GM21825 (cell line): ENCODE data around the gene DNM3.

Source experiments
- ATAC-seq: cut with Tn5 transposase; IDR thresholded peaks from one replicate; pipeline ENCODE4 v1.9.1; 2021; ENCODE audit warnings: mild to moderate bottlenecking, moderate library complexity; ENCODE audit not compliant: unreplicated experiment

The DNM3 gene

DNA sequence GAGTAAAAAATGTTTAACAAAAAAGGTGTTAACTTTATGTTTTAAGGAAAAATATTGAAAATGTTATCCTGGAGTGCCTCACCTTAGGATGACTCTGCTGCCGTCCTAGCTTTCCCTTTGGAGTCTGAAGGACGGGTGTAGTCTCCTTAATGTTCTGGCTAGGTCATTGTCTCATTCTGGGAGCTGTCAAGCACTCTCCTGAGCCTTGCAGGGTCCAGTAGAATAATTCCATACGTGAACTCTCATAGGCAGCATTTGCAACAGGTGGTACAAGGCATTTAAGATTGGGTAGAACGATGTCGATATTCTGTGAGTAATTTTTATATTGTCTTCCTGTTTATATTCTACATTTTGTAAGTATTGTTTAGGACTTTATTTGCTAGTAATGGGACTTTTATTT lies 295.6 kb downstream of the DNM3 start:
- ATAC-seq, result no peak

DNA sequence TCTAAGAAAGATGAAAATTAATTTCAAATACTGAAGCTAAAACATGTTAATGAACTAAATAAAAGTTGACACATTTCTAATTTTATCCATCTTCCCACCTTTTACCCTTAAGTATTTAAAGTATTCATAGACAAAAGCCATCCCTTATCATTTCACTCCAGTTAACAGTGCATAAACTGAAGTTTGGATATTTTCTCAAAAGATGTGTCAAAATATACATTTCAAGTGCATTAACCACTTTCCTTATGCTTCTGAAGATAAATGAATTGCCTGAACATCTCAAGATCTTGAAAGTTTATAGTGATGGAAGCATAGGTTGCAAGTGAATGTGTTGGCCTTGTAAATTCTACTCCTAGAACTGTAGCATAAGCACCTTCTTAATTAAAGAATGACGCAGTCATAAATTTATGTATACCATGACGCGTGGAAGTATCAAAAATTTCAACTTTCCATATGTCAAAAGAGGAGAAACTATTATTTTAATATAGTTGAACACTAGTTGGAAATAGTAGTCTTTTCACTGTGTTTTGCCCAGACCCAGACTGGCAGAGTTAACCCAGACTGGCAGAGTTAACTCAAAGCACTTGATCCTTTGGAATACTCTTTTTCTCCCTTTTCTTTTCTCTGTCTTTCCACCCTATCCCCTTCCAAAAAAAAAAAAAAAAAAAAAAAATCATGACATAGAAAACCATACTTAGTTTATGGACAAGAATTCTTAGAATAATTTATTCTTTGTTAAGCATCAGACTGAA lies 296.6 kb downstream of the DNM3 start:
- ATAC-seq, result no peak

DNA sequence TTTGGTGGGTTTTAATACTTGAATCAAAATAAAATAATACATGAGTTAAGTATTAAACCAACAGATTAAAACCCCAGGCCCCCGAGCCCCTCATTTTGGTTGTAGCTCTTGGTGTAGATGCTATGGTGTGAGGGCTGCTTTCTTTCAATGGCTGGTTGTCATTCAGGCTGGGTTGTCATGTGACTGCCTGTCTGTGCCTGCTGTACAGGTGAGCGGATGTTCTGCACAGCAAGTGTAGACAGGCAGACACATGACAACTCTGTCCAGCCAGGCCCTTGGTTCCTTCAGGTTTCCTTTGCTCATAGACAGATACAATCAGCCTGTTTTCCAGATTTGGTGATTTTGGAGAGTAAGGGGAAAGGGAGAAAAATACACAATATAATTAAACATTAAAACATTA lies 297.3 kb downstream of the DNM3 start:
- ATAC-seq, result no peak

DNA sequence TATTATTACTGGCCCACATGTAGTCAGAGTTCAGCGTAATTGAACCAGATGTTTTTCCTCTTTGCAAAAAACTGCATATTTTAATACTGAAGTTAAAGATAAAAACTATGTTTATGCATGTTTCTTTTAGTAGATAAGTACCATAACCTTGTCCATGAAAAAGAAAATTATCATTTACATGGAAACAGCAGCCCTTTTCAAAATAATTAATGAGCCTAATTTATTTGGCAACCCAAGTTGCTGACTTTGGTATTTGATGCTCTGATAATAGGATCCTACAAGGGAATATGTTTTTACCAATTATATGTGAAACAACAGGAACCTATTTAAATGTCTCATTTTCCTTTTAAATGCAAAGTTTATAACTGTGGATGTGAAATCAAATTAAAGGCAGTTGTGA lies 297.9 kb downstream of the DNM3 start:
- no peak for ATAC-seq

DNA sequence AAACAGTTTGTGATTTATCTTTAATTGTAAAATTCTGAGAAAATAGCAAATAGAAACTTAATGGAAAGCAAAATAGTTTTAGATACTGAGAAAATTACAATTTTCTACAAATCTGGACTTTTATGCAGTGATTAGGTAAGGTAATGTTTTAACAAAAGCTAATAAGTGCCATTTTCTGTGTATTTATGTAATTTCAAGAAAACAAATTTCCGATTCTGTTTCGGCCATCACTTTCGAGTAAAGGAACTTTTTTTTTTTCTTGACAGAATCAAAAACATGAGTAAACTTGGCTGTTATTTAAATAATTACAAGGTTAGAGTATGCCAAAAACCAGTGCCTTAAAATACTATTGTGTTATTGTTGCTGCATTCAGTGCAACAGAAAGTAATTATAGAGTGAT lies 298.8 kb downstream of the DNM3 start:
- no peak for ATAC-seq

DNA sequence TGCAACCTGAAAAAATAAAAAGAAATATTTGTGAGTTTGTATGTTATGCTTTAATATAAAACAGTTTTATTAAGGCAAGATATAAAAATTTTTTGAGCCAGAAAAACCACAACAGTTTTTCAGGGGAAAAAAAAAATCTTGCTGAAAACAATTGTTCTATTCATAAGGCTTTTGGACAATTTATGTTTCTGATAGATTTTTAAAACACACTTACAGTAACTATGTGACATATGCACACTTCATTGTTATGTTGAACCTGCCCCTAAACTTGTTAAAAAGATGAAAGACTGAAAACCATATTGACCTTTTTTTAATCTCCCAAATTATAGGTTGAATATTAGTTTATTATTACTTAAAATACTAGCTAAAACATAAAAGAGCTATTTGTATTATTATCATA lies 299.3 kb downstream of the DNM3 start:
- no peak for ATAC-seq

DNA sequence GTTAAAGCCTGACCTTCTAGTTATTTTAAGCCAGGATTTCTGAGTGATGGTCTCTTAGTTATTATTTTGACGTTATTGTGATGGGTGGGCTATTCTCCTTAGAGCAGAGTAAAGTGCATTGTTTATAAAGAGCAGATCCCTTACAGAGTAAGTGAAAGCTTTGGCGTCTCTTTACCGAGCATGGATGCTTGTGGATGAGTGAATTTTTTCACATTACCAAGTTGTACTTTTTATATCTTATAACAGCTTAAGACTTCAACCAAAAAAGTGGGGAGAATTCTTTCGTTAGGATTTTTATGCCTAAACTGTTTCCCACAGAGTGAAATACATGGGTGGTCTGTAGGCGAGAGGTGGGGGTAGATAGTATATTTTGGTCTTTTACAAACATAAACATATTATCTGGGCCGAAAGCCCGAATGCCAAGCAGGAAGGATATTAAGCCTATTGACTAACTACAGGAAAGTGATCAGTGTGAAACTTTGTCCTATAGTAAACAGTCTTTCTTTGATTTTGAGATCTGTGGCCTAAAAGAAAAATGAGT lies 300.1 kb downstream of the DNM3 start:
- ATAC-seq, result no peak

DNA sequence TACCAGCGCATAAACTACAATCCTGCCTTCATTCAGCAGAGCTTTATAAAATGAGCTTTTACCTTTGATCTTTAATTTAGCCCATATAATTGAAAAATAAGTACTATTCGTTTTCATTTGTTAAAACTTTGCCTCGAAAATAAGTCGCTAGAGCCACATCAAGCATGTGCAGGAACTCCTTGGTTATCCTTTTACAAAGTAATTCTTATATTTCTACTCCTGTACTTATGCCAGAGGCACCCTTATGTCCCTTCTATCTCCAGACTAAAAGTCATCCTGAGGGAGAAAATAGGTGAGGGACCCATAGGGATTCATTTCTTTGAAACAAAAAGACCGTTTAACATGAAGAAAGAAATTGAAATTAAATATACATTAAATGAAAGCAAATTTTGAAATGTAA lies 301.0 kb downstream of the DNM3 start:
- no peak for ATAC-seq

DNA sequence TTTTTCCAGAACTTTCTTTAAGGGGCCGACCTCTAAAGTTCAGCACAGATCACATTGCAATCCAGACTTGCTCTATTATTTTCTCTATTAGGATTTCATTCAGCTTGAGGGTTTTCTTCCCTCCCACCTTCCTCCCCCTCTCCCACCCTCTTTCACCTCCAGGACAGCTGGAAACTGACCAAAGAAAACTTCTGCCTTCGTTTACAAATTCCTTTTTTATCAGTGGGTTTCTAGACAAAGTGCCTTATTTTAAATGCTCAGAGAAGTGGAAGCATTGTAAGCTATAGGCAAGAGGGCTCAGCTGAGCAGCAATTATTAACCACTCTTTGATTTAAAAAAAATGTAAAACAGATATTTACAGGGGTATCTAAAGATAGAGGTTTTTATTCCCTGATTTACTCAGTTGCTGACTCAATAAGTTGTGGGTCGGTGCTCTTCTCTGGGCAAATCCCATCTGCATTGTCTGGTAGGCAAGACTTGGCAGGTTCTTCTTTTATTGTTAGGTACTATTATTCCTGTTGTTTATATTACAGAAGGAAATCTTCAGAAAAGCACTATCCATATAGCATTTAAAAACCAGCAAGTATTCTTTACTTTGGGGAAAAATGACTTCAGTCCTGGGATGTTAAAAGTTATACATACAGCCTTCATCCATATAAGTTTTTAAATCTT lies 302.2 kb downstream of the DNM3 start:
- no peak for ATAC-seq

DNA sequence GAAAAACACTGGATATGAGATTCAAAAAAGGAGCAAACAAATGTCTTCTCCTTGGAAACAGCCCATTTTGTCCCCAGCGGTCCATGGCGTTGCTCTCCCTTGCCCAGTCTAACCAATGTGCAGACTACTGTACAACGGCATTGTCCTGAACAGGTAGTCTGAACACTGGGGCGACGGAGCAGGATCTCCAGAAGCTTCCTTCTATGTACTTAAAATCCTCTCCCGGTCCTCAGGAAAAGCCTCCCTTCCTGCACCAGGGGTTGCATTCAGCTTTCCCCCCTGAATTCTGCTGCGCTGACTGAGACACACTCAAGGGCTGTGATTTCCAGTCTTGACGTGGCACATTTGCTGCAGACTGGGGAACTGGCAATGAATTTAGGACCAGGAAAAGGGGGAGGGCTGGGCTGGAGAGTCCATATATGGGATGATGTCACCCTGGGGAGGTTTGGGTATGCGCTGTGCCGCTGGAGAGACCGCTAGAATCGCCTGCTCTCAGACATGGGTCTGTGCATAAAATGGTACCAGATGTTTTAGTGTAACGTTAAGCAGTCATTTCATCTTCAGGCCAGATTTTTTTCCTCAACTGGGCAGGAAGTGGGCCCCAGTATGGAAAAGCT lies 303.3 kb downstream of the DNM3 start:
- ATAC-seq, result no peak

DNA sequence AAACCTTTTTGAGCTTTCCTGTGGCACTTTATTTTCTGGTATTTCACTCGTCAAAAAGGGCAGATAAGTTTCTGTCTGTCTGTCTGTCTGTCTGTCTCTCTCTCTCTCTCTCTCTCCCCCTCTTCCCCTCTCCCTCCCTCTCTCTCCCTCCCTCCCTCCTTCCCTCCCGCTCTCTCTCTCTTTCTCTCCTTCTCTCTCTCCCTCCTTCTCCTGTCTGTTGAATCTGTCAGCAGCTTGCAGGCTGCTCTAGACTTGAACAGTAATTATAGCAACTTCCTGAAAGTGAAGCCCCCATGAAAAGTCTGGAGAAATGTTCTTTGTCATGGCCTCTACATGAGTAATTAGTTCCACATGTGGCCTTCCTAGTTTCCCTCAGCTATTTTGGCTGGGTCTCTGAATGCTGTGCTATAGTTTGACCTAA lies 303.9 kb downstream of the DNM3 start:
- no peak for ATAC-seq

DNA sequence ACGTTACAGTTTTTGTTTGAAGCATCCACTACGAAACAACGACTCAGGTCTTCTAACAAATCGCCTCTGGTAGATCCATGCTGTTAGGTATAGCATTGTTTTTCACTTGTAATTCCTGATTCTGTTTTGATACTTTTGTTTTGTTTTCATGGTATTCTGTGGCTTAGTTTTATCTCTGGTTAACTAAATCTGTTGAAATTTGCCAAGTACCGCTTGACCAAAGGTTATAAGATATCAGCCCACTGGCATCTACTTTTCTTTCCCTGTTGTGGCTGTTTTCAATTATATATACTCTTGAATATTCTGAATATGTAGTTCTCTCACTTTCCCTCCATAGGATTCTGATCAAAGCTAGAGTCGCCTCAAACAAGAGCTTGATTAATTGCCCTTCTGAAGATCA lies 304.4 kb downstream of the DNM3 start:
- no peak for ATAC-seq

DNA sequence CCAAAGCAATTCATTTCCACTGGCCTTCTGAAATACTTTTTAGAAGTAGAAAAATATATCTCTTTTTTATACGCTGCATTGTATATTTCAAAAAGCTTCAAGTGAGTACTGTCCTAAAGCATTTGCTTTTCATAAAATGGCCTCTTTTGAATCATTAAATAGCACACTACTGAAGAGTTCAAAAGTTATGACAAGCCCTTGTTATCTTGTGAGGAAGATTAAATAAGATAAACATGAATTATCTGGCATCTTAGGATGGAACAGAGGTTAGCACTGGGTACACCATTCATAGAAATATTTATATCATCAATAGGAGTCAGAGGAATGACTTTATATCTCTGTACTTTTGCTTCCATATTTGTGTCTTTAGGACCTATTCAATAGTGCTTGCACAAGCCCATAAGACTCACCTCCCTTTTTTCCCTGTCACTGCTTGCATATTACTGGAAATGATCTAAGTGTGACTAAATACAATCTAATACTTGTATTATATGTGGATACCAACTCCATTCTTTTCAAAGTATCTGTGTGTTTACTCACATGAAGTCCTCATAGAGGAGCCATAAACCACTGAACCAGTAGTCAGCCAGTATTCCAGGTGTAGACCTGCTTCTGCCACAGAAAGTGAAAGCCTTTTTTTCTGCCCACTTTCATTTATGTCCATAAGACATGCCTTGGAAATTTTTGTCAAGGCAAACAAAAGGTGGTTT lies 305.0 kb downstream of the DNM3 start:
- ATAC-seq, result no peak

DNA sequence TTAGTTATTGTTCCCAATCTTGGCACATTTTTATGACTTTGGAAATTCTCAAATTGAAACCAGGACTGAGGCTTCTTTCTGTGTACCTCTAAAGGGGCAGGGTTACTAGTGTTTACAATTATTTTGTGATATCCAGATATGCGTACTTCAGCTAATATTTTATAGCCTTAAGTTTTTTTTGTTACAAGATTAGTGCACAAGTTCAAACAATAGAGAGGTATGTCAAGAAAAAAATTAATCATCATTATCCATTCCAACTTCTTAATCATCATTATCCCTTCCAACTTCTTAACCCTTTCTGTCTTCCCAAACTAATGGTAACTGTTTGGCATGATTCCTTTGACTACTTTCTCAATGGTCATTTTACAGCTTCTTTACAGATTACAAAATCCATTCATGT lies 306.2 kb downstream of the DNM3 start:
- no peak for ATAC-seq

DNA sequence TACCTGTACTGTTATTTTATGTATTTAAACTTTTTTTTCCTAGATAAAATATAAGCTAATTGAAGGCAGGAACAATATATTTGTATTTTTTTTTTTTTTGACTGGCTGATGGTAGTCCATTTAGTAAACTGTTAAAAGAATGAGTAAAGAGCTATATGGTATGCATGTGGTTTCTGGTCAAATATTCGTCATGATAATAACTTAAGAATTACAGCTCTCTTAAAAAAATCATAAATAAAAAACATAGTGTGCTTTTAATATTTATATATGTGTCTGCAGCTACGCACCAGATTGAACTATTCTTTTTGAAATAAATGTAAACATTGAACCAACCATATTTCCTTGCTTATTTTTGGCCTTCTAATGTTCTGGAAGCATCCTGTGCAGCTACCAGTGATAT lies 306.9 kb downstream of the DNM3 start:
- ATAC-seq, result no peak

DNA sequence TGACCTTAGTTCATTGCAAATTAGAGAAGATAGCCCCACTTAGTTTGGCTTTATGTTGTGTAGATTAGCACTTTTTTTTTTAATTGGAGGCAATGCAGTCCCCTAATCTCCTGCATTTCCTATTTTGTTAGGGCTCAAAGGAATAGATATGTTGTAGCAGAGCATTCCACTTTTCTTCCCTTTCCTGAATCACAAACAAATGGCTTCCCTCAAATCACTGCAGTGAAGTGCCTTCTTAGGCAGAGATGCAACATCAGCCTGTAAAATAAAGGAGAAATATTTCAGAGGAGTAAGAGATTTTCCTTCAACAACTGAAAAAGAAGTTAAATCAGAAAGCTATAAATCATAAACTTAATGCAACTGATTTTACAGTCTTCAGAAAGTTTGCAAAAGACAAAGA lies 307.4 kb downstream of the DNM3 start:
- ATAC-seq, result no peak

DNA sequence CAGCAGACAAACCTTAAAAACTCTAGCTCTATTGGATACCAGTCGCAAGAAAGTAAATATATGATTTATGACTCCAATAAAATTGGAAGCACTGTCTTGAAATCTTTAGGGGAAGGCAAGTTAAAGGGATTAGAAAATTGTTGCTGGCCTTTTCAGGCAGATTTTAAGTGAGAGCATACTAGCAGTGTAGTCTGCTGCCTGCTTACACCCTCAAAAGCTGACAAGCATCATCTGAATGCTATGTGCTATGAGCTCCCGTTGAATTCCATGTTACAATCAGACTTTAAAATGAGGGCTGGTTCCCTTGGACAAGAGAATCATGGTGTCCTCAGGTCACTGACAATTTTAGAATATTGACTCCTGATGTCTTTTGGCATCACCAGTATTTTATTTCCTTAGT lies 308.0 kb downstream of the DNM3 start:
- no peak for ATAC-seq

DNA sequence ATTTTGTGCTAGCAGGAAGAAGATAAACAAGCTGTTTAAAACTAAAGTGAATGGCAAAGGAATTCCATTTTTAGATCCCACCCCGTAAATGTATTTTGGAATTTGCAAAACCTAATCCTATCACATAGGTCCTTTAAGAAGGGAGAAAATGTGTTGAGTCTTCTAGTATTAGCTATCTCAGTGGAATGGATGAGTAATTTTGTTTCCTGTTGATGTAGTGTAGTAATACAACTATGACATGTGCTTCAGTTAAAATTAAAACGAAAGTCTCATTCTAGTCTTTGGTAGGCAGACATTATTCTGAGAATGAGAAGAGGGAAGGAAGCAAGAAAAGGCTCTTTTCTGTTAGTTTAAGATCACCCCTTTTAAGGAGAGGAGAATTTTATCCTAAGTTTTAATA lies 313.3 kb downstream of the DNM3 start:
- peak; percentile 96 for ATAC-seq

DNA sequence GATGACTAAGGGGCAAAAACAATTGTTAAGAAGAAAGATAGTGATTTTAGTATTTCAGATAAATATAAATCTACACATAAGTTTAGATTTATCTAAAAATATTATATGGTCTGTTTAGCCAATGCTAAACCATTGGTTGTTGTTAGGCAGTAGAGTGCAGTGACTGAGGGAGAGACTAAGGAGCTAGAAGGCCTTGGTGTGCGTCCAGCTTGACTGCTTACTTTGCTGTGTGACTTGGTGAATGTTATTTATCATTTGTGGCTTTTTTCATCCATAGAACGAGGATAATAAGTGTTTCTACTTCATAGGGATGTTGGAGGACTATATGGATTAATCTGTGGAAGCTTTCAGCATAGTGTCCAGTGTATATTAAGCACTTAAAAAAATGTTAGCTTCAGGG lies 314.5 kb downstream of the DNM3 start:
- ATAC-seq, result no peak

DNA sequence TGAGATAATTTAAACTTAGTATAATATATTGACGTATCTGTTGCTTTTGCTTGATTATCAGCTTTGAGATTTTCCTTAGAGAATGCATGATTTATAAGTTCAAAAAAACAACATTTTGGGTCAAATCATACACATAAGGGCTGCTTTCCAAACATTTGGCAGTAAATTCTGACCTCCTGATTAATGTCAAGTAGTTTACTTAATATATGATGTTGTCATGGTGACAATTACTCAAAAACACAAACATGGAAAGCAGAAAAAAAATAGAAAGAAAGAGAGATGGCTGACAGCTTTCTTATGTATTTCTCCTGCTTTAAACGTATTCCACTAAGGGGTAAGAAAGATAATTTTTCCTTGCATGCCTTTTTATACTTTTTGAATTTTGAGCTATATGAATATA lies 320.9 kb downstream of the DNM3 start:
- no peak for ATAC-seq

DNA sequence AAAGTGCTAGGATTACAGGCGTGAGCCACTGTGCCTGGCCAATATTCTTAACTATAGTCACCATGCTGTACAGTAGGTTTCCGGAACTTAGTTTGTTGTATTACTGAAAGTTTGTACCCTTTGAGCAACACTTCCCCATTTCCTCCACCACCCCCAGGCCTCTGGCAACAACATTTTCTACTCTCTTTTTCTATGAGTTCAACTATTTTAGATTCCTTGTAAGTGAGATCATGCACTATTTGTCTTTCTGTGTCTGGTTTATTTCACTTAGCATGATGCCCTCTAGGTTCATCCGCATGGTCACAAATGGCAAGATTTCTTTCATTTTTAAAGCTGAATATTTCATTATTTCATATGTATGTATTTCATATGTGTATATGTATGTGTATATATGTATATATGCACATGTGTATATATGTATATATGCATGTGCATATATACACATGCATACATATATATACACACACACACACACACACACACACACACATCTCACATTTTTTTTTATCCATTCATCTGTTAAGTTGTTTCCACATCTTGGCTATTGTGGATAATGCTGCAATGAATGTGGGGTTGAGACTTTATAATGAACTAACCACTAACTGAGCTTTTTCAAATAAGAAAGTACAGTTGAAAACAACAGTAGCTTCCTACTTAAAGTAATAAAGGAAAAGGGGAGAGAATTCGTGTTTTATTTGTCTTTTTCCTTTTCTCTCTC lies 322.4 kb downstream of the DNM3 start:
- no peak for ATAC-seq
